HepG2 (cell line): ENCODE data around the gene PRDM10. TPM values are rescaled to one million over a fixed set of nuclear protein-coding genes. Genes with fewer than 3 reads are reported as not detected.

Source experiments
- ATAC-seq: fragments of 200-7000 bp; cut with Tn5 transposase; 3 replicates; pipeline ENCODE4 v1.9.1; 2020; ENCODE audit warnings: mild to moderate bottlenecking, moderate library complexity
- BruUV-seq: library from RNA; stranded (reverse); fragments of 400-500 nt; replicated peaks from 2 replicates; lab custom pipeline; 2021; lab: Mats Ljungman, UMichigan
- CTCF ChIA-PET: fragments of 300-600 bp; formaldehyde crosslinking; extraction: SDS; loops from one replicate; lab custom pipeline; 2021; ENCODE audit warnings: low total read pairs, inconsistent platforms, low intra/inter-chr PET ratio; lab: Yijun Ruan, JAX
- POLR2A ChIA-PET: fragments of 350-600 bp; sonication (Branson Sonifier 250); formaldehyde crosslinking; loops from one replicate; lab custom pipeline; 2020; ENCODE audit warnings: antibody characterized with exemption, inconsistent platforms; lab: Yijun Ruan, JAX
- DNase-seq: peaks from one replicate; pipeline ENCODE4 v3.0.0-alpha.2; 2015; ENCODE audit warnings: low spot score
- FAIRE-seq: peaks from 3 replicates; lab custom pipeline; 2011; peaks lifted over from hg19 to GRCh38; lab: Jason Lieb, UNC
- H2AFZ ChIP-seq: one replicate; pipeline ENCODE4 v1.6.1; 2011; ENCODE audit warnings: low read length, inconsistent platforms
- H3K27ac ChIP-seq: fragments of 300-600 bp; 3 replicates; pipeline ENCODE4 v1.8.0; 2011; ENCODE audit warnings: mixed run types, mild to moderate bottlenecking, mixed read lengths, low read length, inconsistent platforms; ENCODE audit not compliant: insufficient read depth; ENCODE audit errors: extremely low read length
- H3K27me3 ChIP-seq, 2 experiments: fragments of 200-600 bp in 1 of 2; 2 replicates in 1 of 2; 3 replicates in 1 of 2; pipeline versions ENCODE4 v1.6.0 to v1.8.0; 2011; ENCODE audit warnings: low read length in 2 of 2, mild to moderate bottlenecking in 2 of 2, moderate library complexity in 2 of 2, inconsistent platforms in 1 of 2; ENCODE audit not compliant: insufficient read depth in 2 of 2, control insufficient read depth in 1 of 2
- H3K36me3 ChIP-seq, 2 experiments: fragments of 200-600 bp in 1 of 2; replicated peaks in 1 of 2; 2 replicates in 1 of 2; 3 replicates in 1 of 2; pipeline versions ENCODE4 v1.5.1 to v1.8.0; 2011; ENCODE audit warnings: low read length in 2 of 2, inconsistent platforms in 1 of 2; ENCODE audit not compliant: insufficient read depth in 2 of 2, control insufficient read depth in 1 of 2
- H3K4me1 ChIP-seq: 2 replicates; pipeline ENCODE4 v1.5.1; 2012; ENCODE audit warnings: low read length, inconsistent platforms; ENCODE audit not compliant: insufficient read depth
- H3K4me2 ChIP-seq: 2 replicates; pipeline ENCODE4 v1.6.0; 2011; ENCODE audit warnings: low read depth, low read length, inconsistent platforms
- H3K4me3 ChIP-seq, 3 experiments: fragments of 200-600 bp in 1 of 3; sonication (generic), shearing (Covaris generic) in 1 of 3; replicated peaks in 1 of 3; 2 replicates each; pipeline ENCODE4 v1.5.1; 2011 to 2016; ENCODE audit warnings: low read length in 3 of 3, inconsistent platforms in 2 of 3, low read depth in 2 of 3, mild to moderate bottlenecking in 2 of 3, control low read depth in 1 of 3, mixed read lengths in 1 of 3; ENCODE audit not compliant: insufficient read depth in 1 of 3
- H3K79me2 ChIP-seq: one replicate; pipeline ENCODE4 v1.6.1; 2011; ENCODE audit warnings: low read length, inconsistent platforms; ENCODE audit not compliant: insufficient read depth
- H3K9ac ChIP-seq: 2 replicates; pipeline ENCODE4 v1.6.0; 2011; ENCODE audit warnings: mild to moderate bottlenecking, low read depth, low read length, inconsistent platforms; ENCODE audit not compliant: insufficient read depth
- H3K9me3 ChIP-seq: 2 replicates; pipeline ENCODE4 v1.5.1; 2012; ENCODE audit warnings: mild to moderate bottlenecking, low read length
- H4K20me1 ChIP-seq: 2 replicates; pipeline ENCODE4 v1.6.0; 2011; ENCODE audit warnings: inconsistent platforms, mild to moderate bottlenecking, low read length, moderate library complexity; ENCODE audit not compliant: insufficient read depth
- DMAP1 ChIP-seq: IDR thresholded peaks from 2 replicates; pipeline ENCODE4 v1.6.1; 2016
- ZNF83 ChIP-seq: sonication (generic); formaldehyde crosslinking; IDR thresholded peaks from 2 replicates; pipeline ENCODE4 v1.4.0; 2020; ENCODE audit warnings: missing genetic modification reagents, mild to moderate bottlenecking, borderline replicate concordance
- WGBS: methylation state at CpG from one replicate; pipeline ENCODE4 v1.1.6; 2017; ENCODE audit warnings: low lambda C conversion rate; 5-methylcytosine and 5-hydroxymethylcytosine counted together
- in situ Hi-C: cut with HindIII; loops from 2 replicates; pipeline ENCODE4 v1.10.0; 2017; ENCODE audit warnings: low pct_unique_long_range_greater_than_20kb; ENCODE audit not compliant: extremely low pct_ligation_motif_present
- intact Hi-C: fragments of 100-400 bp; cut with micrococcal nuclease; formaldehyde crosslinking; loops from one replicate; pipeline ENCODE4 v1.10.0; 2022; ENCODE audit not compliant: unreplicated experiment
- polyA plus RNA-seq, 8 experiments: library from polyadenylated mRNA; depleted of rRNA in 3 of 8; stranded (reverse) in 7 of 8; unstranded in 1 of 8; fragments of >200 nt; fragmentation: Illumina TruSeq in 4 of 8; extraction: Trizol in 4 of 8; gene quantifications; 2 replicates each; pipeline versions ENCODE4 v1.2.1 to v1.2.3, GENCODE V29; 2011 to 2016; ENCODE audit warnings: low read depth in 4 of 8, missing spikeins in 1 of 8, mixed read lengths in 1 of 8; ENCODE audit not compliant: insufficient read depth in 1 of 8
- total RNA-seq, 5 experiments: library from RNA; depleted of rRNA; stranded (reverse); fragments of >200 nt; fragmentation: Illumina TruSeq; extraction: Trizol; gene quantifications; 2 replicates each; pipeline ENCODE4 v1.2.3, GENCODE V29; 2016; ENCODE audit warnings: low read depth in 1 of 5
- TF ChIP-seq, protein P1 (sequence below): sonication (generic); formaldehyde crosslinking; IDR thresholded peaks from 2 replicates; pipeline ENCODE4 v1.5.1; 2020; ENCODE audit warnings: mild to moderate bottlenecking, missing genetic modification reagents
- TF ChIP-seq, protein P2 (sequence below): sonication (generic); formaldehyde crosslinking; IDR thresholded peaks from 2 replicates; pipeline ENCODE4 v1.5.1; 2020; ENCODE audit warnings: mild to moderate bottlenecking, missing genetic modification reagents, moderate library complexity

Gene PRDM10
- total and polyA plus RNA-seq, 2 of the 13 experiments (the other 11 are each of a cell fraction or from before 2014, with no cell fraction given): 5.7 to 5.8 TPM

- POLR2A ChIA-PET: no interaction called here
- ATAC-seq: peak; percentile 34; the same call in 1 of the 3 replicates
Measured at GRCh38 chr11:129947474-129947873, 55.2 kb downstream of the PRDM10 start.

GRCh38 chr11:129946965-129947364 lies 55.7 kb downstream of the PRDM10 start:
- TF ChIP-seq, protein P1, sequence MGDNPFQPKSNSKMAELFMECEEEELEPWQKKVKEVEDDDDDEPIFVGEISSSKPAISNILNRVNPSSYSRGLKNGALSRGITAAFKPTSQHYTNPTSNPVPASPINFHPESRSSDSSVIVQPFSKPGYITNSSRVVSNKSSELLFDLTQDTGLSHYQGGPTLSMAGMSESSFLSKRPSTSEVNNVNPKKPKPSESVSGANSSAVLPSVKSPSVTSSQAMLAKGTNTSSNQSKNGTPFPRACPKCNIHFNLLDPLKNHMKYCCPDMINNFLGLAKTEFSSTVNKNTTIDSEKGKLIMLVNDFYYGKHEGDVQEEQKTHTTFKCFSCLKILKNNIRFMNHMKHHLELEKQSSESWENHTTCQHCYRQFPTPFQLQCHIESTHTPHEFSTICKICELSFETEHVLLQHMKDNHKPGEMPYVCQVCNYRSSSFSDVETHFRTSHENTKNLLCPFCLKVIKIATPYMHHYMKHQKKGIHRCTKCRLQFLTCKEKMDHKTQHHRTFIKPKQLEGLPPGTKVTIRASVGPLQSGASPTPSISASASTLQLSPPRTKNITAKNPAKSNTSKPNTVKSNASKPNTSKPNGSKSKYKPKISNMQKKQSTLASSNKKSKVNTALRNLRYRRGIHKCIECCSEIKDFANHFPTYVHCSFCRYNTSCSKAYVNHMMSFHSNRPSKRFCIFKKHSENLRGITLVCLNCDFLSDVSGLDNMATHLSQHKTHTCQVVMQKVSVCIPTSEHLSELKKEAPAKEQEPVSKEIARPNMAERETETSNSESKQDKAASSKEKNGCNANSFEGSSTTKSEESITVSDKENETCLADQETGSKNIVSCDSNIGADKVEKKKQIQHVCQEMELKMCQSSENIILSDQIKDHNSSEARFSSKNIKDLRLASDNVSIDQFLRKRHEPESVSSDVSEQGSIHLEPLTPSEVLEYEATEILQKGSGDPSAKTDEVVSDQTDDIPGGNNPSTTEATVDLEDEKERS (CRISPR knock-in tag): no peak
- TF ChIP-seq ZNF83 (CRISPR knock-in tag): no peak
- TF ChIP-seq DMAP1: no peak

More at GRCh38 chr11:129947474-129947873, 55.2 kb downstream of the PRDM10 start:
- intact Hi-C loops: no loop called here
- no peak overlapping the region for H2AFZ ChIP-seq
- no peak overlapping the region for H3K4me3 ChIP-seq
- DNase-seq: no peak
- H3K4me1 ChIP-seq: peaks cover 13% of the 10 kb centered on the region
- no peak overlapping the region for H3K9ac ChIP-seq
- H3K27ac ChIP-seq: no peak overlapping the region
- no peaks in the 10 kb centered on the region for H3K9me3 ChIP-seq
- TF ChIP-seq, protein P2, sequence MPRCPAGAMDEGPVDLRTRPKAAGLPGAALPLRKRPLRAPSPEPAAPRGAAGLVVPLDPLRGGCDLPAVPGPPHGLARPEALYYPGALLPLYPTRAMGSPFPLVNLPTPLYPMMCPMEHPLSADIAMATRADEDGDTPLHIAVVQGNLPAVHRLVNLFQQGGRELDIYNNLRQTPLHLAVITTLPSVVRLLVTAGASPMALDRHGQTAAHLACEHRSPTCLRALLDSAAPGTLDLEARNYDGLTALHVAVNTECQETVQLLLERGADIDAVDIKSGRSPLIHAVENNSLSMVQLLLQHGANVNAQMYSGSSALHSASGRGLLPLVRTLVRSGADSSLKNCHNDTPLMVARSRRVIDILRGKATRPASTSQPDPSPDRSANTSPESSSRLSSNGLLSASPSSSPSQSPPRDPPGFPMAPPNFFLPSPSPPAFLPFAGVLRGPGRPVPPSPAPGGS (CRISPR knock-in tag): no peak
- no TSS peak for BruUV-seq
- H3K36me3 ChIP-seq: peaks cover 9 to 18% of the 10 kb centered on the region in 2 experiments; a peak in 4 of 5 replicates
- H3K27me3 ChIP-seq: no peaks in the 10 kb centered on the region
- CTCF ChIA-PET: no interaction called here
- WGBS: 94% methylated on average over 5 of the region's 5 CpGs
- H3K79me2 ChIP-seq: no peaks in the 10 kb centered on the region
- FAIRE-seq: no peak
- H3K4me2 ChIP-seq: no peak overlapping the region
- in situ Hi-C loops: no loop called here
- H4K20me1 ChIP-seq: no peaks in the 10 kb centered on the region

More at GRCh38 chr11:129946965-129947364, 55.7 kb downstream of the PRDM10 start:
- 96% methylated on average over 15 of the region's 15 CpGs for WGBS
- peaks cover 15% of the 10 kb centered on the region for H3K4me1 ChIP-seq
- no peak overlapping the region for H3K9ac ChIP-seq
- ATAC-seq (no peak), FAIRE-seq (no peak), DNase-seq (no peak)
- no peak overlapping the region for H2AFZ ChIP-seq
- CTCF ChIA-PET: no interaction called here
- H3K27ac ChIP-seq: no peak overlapping the region
- no peaks in the 10 kb centered on the region for H3K79me2 ChIP-seq
- intact Hi-C loops (no loop called here), in situ Hi-C loops (no loop called here)
- H3K36me3 ChIP-seq: peaks cover 9 to 23% of the 10 kb centered on the region in 2 experiments
- H3K27me3 ChIP-seq: no peaks in the 10 kb centered on the region
- no TSS peak for BruUV-seq
- POLR2A ChIA-PET: no interaction called here
- no peak overlapping the region for H3K4me2 ChIP-seq
- no peaks in the 10 kb centered on the region for H3K9me3 ChIP-seq
- no peak overlapping the region for H3K4me3 ChIP-seq
- no peaks in the 10 kb centered on the region for H4K20me1 ChIP-seq
